EH (cell line): Measurements from ENCODE around the gene RGPD8.
A peak's percentile ranks its signal among the peaks of the same experiment; 100 is the strongest.
"Not testable (repeated sequence)": the region's sequence is repeated elsewhere in the genome, so short reads cannot be mapped to it uniquely, and the experiment has no call there.

Source experiments
- DNase-seq: peaks from one replicate; pipeline ENCODE4 v3.0.0-alpha.2; 2015; ENCODE audit warnings: low read depth

Gene RGPD8

DNA sequence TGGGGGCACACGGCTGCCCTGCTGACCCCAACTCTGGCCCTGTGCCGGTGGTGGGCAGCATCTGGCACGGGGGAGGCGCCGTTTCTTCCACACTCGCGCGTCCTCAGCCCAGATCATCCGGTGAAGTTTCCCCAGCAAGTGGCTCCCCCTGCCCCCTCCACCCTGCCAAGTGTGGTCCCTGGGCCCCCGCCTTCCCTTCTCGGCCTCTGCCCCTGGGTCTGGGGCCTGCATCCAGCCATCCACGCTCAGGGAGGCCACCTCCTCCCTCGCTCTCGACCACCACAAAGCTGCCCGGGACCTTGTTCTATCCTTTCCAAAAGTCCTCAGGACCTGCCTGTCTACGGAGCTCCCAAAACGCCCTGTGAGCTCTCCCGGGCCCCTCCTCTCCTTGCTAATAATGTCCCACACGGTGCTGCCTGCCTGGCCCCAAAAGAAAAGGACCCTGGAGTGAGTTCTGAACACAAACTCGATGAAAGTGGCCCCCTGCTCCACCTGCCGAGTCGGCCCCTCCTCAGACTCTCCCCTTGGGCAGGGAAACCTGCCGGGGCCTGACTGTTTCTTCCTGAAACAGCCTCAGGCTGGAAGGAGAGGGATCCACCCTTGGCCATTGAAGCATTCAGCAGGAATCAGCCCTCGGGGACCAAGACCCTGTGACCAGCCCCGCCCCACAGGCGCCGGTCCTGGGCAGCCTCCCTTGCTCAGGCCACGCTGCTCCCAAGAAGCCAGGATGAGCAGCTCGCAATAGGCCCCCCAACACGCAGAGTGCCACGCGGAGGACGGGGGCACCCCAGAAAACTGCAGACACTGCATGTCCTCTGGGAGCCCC is 1.7 kb upstream of the RGPD8 start:
- not testable (repeated sequence) for DNase-seq

DNA sequence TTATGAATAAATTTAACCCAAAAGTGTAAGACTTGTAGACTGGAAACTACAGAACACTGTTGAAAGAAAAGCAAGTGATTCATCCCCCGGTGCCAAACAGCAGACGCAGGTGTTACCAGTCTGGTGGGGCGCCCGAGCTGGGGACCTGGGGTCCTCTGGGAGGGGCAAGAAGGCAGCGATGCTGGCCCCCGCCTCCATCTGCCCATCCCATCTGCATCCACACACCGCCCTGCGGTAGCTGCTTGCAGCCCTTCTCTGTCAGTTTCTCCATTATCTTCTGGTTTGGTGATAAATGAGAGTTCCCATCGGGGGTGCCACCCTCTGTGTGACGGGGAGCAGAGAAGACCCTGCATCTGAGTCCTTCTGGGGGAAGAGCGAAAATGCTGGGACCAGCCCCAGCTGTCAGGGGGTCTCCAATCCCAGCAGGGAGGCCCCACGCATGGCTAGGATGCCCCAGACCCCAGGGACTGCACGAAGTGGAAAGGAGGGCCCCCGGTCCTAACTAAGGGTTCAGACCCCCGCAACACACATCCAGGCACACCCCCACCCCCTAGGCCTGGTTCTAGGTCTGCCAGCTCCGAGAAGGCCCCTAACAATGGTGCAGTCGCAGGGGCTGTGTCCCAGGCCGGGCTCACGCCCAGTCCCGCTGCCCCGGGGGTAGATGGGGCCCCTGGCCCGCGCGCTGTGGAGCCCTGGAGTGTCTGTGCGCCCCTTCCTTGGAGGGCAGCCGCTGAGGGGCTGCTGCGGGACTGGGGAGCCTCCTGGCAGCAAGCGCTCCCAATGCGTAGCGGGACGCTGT is 686 bp upstream of the RGPD8 start:
- no peak for DNase-seq

DNA sequence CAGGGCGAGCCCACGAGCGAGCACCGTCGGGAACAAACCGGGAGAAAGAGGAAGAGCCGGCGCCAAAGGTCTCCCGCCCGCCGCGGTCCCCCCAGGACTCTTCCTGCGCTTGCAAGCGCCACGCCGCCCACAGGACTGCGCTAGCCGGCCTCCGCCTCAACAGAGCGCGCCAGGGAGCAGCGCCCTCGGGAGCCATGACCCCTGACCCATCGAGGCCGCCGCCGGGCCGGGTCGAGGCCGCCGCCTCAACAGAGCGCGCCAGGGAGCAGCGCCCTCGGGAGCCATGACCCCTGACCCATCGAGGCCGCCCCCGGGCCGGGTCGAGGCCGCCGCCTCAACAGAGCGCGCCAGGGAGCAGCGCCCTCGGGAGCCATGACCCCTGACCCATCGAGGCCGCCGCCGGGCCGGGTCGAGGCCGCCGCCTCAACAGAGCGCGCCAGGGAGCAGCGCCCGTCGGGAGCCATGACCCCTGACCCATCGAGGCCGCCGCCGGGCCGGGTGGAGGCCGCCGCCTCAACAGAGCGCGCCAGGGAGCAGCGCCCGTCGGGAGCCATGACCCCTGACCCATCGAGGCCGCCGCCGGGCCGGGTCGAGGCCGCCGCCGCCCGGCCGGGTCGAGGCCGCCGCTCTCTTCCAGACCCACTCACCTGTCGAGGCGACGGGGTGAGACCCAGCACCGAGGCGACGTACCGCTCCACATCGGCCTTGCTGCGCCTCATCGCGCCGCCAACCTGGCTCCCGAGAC is 538 bp downstream of the RGPD8 start:
- not testable (repeated sequence) for DNase-seq

DNA sequence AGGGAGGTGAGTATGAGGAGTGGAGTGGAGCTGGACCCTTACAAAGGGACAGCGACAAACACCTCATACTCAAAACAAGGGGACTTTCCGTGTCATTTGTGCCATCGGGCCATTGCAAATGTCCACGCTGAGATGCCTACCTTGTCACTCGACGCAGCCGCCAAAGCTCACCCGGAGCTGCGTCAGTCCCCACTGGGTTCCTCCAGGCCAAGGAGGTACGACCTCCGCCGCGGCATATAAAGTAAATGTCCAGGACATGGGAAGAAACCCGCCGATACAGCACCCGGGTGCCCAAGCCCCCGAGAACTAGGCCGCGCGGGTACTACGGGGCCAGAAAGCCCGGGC is 1.1 kb downstream of the RGPD8 start:
- not testable (repeated sequence) for DNase-seq

DNA sequence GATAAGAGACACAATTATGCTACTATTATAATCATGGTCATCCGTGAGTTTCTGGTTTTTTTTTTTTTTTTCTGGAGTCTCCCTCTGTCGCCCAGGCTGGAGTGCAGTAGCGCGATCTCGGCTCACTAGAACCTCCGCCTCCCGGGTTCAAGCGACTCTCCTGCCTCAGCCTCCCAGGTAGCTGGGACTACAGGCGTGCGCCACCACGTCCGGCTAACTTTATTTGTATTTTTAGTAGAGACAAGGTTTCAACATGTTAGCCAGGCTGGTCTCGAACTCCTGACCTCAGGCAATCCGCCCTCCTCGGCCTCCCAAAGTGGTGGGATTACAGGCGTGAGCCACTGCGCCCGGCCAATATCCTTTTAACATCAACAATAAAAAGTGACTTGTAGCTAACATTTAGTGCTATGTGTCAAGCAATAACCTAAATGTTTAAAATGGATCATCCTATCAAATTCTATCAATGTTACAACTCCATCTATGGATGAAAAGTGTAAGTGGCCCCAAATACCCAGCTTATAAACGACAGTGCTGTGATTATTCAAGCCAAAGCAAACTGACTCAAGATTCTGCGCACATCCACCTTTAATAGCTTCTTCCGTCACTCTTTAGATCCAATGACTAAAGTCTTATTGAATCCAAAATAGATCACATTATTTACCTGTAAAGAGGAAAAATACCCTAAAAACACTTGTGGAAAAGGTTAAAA is 1.7 kb downstream of the RGPD8 start:
- DNase-seq: not testable (repeated sequence)

DNA sequence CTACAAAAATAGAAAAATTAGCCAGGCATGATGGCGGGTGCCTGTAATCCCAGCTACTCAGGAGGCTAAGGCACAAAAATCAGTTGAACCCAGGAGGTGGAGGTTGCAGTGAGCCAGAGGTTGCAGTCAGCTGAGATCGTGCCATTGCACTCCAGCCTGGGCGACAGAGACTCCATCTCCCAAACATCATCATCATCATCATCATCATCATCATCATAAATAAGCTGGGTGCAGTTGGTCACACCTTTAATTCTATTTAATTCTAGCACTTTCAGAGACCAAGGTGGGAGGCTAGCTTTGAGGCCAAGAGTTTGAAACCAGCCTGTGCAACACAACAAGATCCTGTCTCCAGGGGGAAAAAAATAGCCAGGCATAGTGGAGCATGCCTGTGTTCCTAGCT is 8.9 kb downstream of the RGPD8 start:
- not testable (repeated sequence) for DNase-seq

DNA sequence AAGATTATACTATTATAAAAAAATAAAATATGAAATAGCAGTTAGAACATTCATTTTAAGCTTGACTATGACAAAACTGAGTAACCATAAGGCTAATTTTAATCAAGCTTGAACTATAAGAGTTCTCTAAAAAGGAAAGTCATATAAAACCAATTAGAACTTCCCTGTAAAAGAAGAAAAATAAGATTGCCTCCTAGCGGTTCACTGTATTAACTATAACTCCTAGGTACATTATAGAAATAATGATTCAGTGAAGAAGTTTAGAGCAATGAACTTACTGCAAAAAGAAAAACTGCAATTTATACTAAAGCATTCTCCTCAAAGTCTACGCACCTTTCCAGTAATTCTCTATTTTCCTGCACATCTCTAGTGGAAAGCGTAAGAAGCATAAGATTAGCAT is 16.6 kb downstream of the RGPD8 start:
- not testable (repeated sequence) for DNase-seq

DNA sequence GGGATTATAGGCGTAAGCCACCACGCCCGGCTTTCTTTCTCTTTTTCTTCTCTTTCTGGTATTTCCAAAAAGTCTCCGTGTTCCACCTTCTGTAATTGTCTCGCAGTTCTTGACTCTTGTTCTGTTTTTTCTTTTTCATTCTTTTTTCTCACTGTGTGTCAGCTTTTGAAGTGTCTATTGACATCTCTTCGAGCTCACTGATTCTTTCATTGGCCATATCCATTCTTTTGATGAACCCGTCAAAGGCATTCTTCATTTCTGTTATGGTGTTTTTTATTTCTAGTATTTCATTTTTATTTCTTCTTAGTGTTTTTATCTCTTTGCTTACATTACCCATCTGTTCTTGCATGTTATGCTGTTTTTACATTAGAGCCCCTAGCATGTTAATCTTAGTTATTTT is 73.4 kb downstream of the RGPD8 start:
- not testable (repeated sequence) for DNase-seq

DNA sequence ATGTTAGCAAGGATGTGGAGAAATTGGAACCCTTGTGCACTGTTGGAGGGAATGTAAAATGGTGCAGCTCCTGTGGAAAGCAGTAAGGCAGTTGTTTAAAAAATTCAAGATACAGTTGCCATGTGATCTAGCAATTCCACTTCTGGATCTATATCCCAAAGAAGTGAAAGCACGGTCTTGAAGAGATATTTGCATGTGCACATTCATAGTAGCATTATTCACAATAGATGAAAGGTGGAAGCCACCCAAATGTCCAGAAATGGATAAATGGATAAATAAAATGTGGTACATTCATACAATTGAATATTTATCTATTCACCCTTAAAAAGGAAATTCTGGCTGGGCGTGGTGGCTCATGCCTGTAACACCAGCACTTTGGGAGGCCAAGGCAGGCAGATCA is 79.1 kb downstream of the RGPD8 start:
- DNase-seq: not testable (repeated sequence)

DNA sequence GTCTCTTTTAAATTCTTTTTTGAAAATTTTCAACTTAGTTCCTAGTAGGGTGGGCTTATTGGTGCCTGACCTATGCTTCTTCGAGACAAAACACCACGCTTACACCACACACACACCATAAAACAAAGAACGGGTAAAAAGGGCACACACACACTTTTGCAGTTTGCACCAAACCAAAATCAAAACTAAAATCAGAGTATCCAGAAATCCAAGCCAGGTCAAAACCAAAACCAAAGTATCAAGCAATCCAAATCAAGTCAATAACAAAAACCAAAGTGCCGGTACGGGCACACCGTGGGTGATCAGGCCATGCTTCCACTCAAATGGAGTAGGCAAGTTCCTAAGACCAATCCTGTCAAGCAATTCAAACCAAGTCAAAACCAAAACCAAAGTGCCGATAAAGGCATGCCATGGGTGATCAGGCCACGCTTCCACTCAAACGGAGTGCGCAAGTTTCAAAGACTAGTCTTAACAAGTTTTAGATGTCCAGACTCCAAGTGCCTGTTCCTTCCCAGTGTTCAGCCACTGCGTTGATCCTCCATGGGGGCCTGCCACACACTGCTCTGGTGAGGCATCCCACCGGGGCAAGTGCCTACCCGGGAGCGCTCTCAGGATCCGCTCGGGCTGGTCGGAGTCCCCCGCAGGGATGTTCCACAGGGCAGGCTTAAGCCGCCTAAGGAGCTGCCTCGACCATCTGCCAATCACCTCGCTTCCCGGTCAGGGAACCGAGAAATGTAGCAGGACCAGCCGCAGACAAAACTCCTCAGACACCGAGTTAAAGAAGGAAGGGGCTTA is 80.4 kb downstream of the RGPD8 start:
- not testable (repeated sequence) for DNase-seq

DNA sequence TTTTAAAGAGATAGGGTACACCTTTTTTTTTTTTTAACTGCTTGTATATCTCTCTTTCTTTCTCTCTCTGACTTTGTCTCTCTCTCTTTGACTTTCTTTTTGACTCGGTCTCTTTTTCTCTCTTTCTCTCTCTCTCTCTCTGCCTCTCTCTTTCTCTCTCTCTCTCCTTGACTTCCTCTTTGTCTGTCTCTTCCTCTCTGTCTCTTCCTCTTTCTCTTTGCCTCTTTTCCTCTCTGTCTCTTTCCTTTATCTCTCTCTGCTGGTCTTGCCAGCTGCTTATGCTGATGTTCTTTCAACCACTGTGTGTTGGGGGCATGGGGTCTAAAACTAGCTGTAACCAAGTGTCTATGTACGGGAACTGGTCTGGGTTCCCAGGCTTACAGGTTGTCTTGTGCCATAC is 81.2 kb downstream of the RGPD8 start:
- not testable (repeated sequence) for DNase-seq

DNA sequence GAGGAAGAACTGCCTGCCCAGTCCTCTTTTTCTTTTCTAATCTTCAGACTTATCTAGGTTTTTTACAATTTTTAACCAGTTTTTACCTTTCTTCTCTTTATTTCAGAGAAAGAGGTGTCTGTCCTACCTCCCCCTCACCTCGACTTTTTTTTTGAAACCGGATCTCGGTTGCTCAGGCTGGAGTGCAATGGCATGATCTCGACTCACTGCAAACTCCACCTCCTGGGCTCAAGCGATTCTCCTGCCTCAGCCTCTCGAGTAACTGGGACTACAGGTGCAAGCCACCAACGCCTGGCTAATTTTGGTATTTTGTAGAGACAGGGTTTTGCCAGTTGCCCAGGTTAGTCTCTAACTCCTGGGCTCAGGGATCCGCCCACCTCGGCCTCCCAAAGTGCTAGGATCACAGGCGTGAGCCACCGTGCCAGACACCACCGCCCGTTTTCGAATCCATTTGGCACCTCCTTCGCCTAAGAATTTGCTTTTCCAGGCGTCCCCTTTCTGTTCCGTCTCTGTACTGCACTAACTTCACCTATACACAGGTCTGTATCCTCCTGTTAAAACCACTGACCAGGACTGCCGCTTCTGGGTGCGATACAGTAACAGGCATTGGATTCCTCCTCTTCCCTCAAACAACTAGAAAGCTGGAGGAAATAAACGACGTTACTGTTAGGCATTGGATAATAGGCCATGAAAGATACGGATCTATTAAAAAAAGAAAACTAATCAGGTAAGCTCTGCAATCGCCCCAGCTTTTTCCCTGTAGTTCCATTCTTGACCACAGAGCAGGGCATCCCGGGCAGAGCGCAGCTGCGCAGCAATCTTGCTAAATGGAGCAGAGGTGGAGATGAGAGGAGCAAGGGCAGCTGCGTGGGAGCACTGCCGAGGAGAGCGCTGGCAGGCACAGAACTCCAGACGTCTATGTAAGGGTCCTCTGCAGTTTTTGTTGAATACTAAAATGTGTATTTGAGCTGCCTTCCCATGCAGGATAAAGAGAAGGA is 88.1 kb downstream of the RGPD8 start:
- DNase-seq: no peak

DNA sequence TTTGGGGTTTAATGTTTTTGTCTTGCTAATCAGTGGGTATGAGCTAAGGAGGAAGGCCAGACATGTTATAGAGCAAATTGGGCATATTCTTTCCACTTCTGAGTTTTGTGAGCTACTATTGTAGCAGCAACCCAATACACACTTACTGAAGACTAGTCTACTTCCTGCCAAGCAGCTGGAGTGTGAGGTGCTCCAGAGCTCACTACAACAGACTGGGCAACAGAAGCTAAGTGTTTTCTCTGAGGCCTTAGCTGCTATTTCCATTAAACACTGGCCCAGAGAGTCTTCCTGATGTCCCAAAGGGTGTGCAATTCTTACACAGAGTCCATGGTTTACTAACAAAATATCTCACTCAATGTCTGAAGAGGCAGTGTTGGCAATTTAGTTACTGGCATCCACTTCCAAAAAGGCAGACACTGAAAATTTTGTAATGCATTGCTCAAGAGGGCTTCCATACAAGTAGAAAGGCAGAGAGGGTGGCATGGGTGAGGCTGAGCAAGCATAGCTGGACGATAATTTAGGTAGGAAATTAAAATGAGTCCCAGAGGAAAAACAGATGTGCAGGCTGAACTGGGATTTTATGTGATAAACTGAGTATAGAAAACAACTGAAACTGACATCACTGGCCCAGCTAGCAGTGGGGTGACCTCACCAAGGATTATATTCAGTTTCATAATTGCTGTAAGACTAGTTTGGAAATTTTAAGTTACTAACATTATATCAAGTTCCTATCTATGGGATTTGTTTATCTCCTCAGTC is 89.4 kb downstream of the RGPD8 start:
- no peak for DNase-seq

DNA sequence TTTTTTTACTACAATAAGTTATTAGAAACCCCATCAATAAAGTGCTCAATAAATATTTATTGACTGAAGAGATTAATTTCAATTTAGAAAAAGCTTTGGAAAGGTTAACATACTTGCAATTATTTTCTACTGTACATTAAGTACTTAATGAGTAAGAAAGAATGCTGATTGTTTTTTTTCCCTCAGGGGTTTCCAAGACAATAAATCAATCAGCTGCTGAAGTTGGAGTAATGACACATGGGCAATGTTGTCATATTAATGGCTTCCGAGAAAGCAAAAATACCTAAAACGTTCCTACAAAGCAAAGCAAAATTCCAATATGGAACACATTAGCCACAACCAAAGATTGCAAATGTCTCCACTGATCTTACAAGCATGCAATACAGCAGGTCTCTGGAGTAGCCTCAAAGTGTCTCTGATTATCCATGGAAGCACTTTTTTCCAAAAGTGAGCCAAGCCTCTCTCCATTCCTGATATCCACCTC is 91.3 kb downstream of the RGPD8 start:
- DNase-seq: peak; percentile 9

DNA sequence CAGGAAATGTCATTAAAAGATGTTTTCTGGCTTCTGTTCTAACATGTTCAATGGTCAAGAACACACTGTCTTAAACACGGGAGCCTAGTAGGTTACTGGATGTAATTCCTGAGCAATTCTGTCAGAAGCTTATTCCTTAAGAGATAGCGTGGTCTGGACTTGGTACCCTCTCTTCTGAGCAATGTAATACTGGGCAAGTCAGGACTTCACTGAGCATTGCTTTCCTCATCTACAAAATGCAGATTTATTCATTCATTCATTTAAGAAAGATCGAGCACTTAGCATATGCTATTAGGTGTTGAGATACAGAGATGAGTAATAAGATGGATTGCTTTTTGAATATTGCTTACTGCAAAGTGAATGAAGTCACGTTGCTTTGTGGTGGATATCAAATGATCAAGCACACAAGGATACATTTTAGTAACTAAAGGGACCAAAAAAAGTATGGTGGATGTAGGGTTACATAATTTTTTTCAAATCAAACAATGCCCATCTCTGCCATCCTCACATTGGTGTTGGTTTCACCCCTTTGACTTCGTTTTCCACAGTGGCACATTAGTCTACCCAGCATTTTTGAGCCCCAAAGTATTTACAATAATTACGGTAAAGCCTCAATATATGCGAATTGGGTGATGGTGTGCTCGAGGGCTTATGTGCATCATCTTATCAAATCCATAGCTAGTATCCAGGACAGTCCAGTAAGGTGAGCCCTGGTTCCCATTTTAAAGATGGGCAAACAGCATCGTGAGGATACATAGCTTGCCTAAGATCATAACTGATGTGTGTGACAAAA is 92.8 kb downstream of the RGPD8 start:
- DNase-seq: no peak

DNA sequence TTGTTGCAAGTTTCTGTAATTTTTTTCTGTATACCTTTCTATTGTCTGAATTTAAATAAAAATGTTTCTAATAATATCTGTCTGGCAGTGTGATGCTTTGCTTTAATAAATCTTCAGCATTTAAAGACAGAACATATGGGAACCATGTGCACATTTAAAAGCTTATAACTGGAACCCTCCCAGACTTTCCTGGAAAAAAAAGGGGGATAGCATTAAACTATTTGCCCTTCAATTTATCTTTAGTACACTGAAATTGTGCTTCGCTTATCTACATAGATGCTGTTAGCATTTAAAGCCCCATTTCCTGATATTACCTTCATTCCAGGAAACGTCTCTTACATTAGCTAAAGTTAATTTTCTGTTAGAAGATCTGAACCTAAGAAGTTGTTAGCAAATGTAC is 93.5 kb downstream of the RGPD8 start:
- DNase-seq: no peak

DNA sequence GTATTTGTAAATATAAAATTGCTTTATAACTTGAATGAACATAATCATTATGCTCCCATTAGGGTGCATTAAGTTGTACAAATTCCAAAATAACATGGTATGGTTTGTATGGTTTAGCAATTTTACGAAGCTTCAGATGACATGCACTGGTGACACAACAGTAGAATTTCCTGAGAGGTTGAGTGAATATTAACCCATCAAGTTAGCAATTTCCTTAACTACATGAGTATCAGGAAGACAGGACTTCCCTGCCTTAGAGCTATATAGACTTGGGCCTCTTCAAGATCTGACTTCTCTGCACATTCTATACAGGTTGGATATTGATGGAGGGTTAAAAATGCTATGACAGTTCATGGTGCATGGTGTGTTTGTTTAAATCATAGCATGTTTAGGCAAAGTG is 97.8 kb downstream of the RGPD8 start:
- DNase-seq: no peak

DNA sequence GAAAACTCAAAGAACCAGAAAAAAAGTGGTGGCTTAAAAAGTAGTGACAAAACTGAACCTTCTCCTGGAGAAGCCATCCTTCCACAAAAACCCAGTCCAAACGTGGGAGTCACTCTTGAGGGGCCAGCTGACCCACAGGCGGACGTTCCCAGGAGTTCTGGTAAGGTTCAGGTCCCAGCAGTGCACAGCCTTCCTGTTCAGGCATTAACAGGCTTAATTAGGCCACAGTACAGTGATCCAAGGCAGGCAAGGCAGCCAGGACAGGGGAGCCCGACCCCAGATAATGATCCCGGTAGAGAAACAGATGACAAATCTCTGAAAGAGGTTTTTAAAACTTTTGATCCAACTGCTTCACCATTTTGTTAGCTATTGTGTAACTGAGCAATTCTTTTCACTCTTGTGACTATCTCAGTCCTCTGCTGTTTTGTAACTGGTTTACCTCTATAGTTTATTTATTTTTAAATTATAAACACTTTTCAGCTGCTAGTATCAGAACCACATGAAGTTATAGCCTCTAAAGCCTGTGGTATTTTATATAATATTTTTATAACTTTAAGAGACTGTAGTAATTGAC is 101.2 kb downstream of the RGPD8 start:
- no peak for DNase-seq
